GM10847 (cell line): Measurements from ENCODE around the gene PPP1R37.

Source experiments
- POLR2A ChIP-seq: IDR thresholded peaks from 2 replicates; pipeline ENCODE4 v1.6.1; 2011; ENCODE audit not compliant: insufficient read length; ENCODE audit errors: extremely low read depth

Gene PPP1R37

GRCh38 chr19:45097776-45098520 lies 5.0 kb downstream of the PPP1R37 start:
- no peak for TF ChIP-seq POLR2A

GRCh38 chr19:45098521-45099466 lies 5.8 kb downstream of the PPP1R37 start:
- no peak for TF ChIP-seq POLR2A

- no peak for TF ChIP-seq POLR2A
These were observed 6.7 kb downstream of the PPP1R37 start for GRCh38 chr19:45099467-45100191.

GRCh38 chr19:45100201-45100600 lies 7.2 kb downstream of the PPP1R37 start:
- no peak for TF ChIP-seq POLR2A

- no peak for TF ChIP-seq POLR2A
These were observed 7.9 kb downstream of the PPP1R37 start for GRCh38 chr19:45100846-45101252.

- TF ChIP-seq POLR2A: no peak
These were observed 8.8 kb downstream of the PPP1R37 start for GRCh38 chr19:45101806-45102205.

- no peak for TF ChIP-seq POLR2A
These were observed 9.5 kb downstream of the PPP1R37 start for GRCh38 chr19:45102481-45102880.

- no peak for TF ChIP-seq POLR2A
These were observed 10.2 kb downstream of the PPP1R37 start for GRCh38 chr19:45103156-45103507.

GRCh38 chr19:45103508-45104319 lies 10.7 kb downstream of the PPP1R37 start:
- TF ChIP-seq POLR2A: no peak

GRCh38 chr19:45104658-45105349 lies 11.8 kb downstream of the PPP1R37 start:
- TF ChIP-seq POLR2A: no peak

- no peak for TF ChIP-seq POLR2A
These were observed 14.7 kb downstream of the PPP1R37 start for GRCh38 chr19:45107621-45108150.

- TF ChIP-seq POLR2A: no peak
These were observed 17.9 kb downstream of the PPP1R37 start for GRCh38 chr19:45110851-45111266.

- TF ChIP-seq POLR2A: no peak
These were observed 19.3 kb downstream of the PPP1R37 start for GRCh38 chr19:45112111-45112827.
